B cell (primary cell): ENCODE data around the gene BPIFA1. TPM values are rescaled to one million over a fixed set of nuclear protein-coding genes. Genes with fewer than 3 reads are reported as not detected.

Source experiments
- ATAC-seq: fragments of 200-7000 bp; cut with Tn5 transposase; one replicate; pipeline ENCODE4 v1.10.0; 2021; ENCODE audit warnings: low read depth, mild to moderate bottlenecking, moderate number of reproducible peaks, moderate library complexity
- CTCF ChIA-PET: fragments of 350-600 bp; sonication (Branson Sonifier 250); formaldehyde crosslinking; loops from one replicate; lab custom pipeline; 2021; ENCODE audit warnings: antibody characterized with exemption, inconsistent platforms; lab: Charles Lee
- POLR2A ChIA-PET: fragments of 350-600 bp; sonication (Branson Sonifier 250); formaldehyde crosslinking; loops from one replicate; lab custom pipeline; 2021; ENCODE audit warnings: antibody characterized with exemption; lab: Charles Lee
- DNase-seq: peaks from one replicate; pipeline ENCODE4 v3.0.0; 2013
- H2AFZ ChIP-seq: 2 replicates; pipeline ENCODE4 v1.6.1; 2012; ENCODE audit warnings: mild to moderate bottlenecking, low read depth, low read length; ENCODE audit not compliant: insufficient read depth, poor library complexity, severe bottlenecking
- H3K27ac ChIP-seq, 2 donors: 1 replicate in 1 of 2; 2 replicates in 1 of 2; pipeline ENCODE4 v1.5.1; 2012 to 2013; ENCODE audit warnings: low read length in 2 of 2, mild to moderate bottlenecking in 2 of 2, moderate library complexity in 1 of 2
- H3K27me3 ChIP-seq, 4 experiments: fragments of 200-600 bp in 1 of 4; sonication (generic) in 1 of 4; replicated peaks in 1 of 4; 1 replicate in 2 of 4; 2 replicates in 2 of 4; pipeline versions ENCODE4 v1.6.1 to v1.7.0; 2013 to 2016; ENCODE audit warnings: low read length in 3 of 4, mild to moderate bottlenecking in 2 of 4, mixed read lengths in 1 of 4, moderate library complexity in 1 of 4; ENCODE audit not compliant: insufficient read depth in 4 of 4, control insufficient read depth in 3 of 4; ENCODE audit errors: control extremely low read depth in 1 of 4
- H3K36me3 ChIP-seq, 2 experiments: replicated peaks in 1 of 2; 1 replicate in 1 of 2; 2 replicates in 1 of 2; pipeline versions ENCODE4 v1.6.1 to v1.7.1; 2013; ENCODE audit warnings: low read length in 1 of 2; ENCODE audit not compliant: insufficient read depth in 2 of 2, control insufficient read depth in 1 of 2; ENCODE audit errors: control extremely low read depth in 1 of 2, extremely low read depth in 1 of 2
- H3K4me1 ChIP-seq, 2 donors: fragments of 200-600 bp in 1 of 2; sonication (generic) in 1 of 2; 1 replicate in 1 of 2; 2 replicates in 1 of 2; pipeline versions ENCODE4 v1.5.1 to v1.6.1; 2013 to 2017; ENCODE audit warnings: low read length in 2 of 2; ENCODE audit not compliant: control insufficient read depth in 2 of 2, insufficient read depth in 2 of 2
- H3K4me2 ChIP-seq: replicated peaks from 2 replicates; pipeline ENCODE3; 2012; ENCODE audit warnings: mild to moderate bottlenecking, low read depth, low read length; ENCODE audit not compliant: poor library complexity, severe bottlenecking
- H3K4me3 ChIP-seq, 5 experiments: fragments of 200-600 bp in 1 of 5; sonication (generic) in 1 of 5; 1 replicate in 3 of 5; 2 replicates in 2 of 5; pipeline versions ENCODE4 v1.5.1 to v1.7.0; 2011 to 2016; ENCODE audit warnings: low read length in 4 of 5, mild to moderate bottlenecking in 4 of 5, low read depth in 2 of 5, control low read depth in 1 of 5, moderate library complexity in 1 of 5; ENCODE audit not compliant: insufficient read depth in 1 of 5; ENCODE audit errors: control extremely low read depth in 1 of 5, extremely low read depth in 1 of 5
- H3K79me2 ChIP-seq: fragments of 200-600 bp; sonication (generic); one replicate; pipeline ENCODE4 v1.6.0; 2016; ENCODE audit warnings: low read length; ENCODE audit not compliant: control insufficient read depth, insufficient read depth
- H3K9ac ChIP-seq: fragments of 200-600 bp; sonication (generic); 2 replicates; pipeline ENCODE4 v1.6.1; 2017; ENCODE audit warnings: mild to moderate bottlenecking, low read length, moderate library complexity
- H3K9me3 ChIP-seq, 3 donors: one replicate each; pipeline versions ENCODE4 v1.6.1 to v1.7.1; 2013; ENCODE audit warnings: low read length in 2 of 3; ENCODE audit not compliant: control insufficient read depth in 2 of 3, insufficient read depth in 1 of 3; ENCODE audit errors: control extremely low read depth in 1 of 3
- H4K20me1 ChIP-seq: 2 replicates; pipeline ENCODE4 v1.6.0; 2012; ENCODE audit warnings: mild to moderate bottlenecking, low read length; ENCODE audit not compliant: insufficient read depth, control insufficient read depth, poor library complexity, severe bottlenecking
- H3K27ac Mint-ChIP-seq: one replicate; pipeline ENCODE4 v1.8.0; 2021; ENCODE audit warnings: mixed read lengths
- H3K27me3 Mint-ChIP-seq: one replicate; pipeline ENCODE4 v1.8.0; 2021; ENCODE audit warnings: mixed read lengths
- H3K4me1 Mint-ChIP-seq: one replicate; pipeline ENCODE4 v1.8.0; 2021; ENCODE audit warnings: mixed read lengths
- H3K4me3 Mint-ChIP-seq: one replicate; pipeline ENCODE4 v1.8.0; 2021; ENCODE audit warnings: mixed read lengths
- H3K9me3 Mint-ChIP-seq: one replicate; pipeline ENCODE4 v1.8.0; 2022; ENCODE audit warnings: mixed read lengths; ENCODE audit not compliant: insufficient read depth
- EZH2 ChIP-seq: IDR thresholded peaks from 2 replicates; pipeline ENCODE4 v1.6.1; 2012; ENCODE audit warnings: borderline replicate concordance, low read depth, mild to moderate bottlenecking, moderate library complexity, low read length; ENCODE audit not compliant: insufficient read depth, poor library complexity, severe bottlenecking
- WGBS: methylation state at CpG from one replicate; pipeline ENCODE4 v1.1.5; 2013; ENCODE audit warnings: missing lambda C conversion rate; ENCODE audit not compliant: insufficient coverage; 5-methylcytosine and 5-hydroxymethylcytosine counted together
- intact Hi-C: fragments of 100-400 bp; cut with micrococcal nuclease; formaldehyde crosslinking; loops from one replicate; pipeline ENCODE4 v1.10.0; 2022
- polyA plus RNA-seq: library from polyadenylated mRNA; depleted of rRNA; stranded (reverse); fragments of >200 nt; gene quantifications from 2 replicates; pipeline ENCODE4 v1.2.3, GENCODE V29; 2012
- total RNA-seq, 2 donors: library from RNA; stranded (reverse); fragments of 120-200 nt in 1 of 2; gene quantifications; 1 replicate in 1 of 2; 2 replicates in 1 of 2; pipeline versions ENCODE4 v1.2.3 to v1.2.4, GENCODE V29; 2013 to 2022
- TF ChIP-seq, protein P1 (sequence below): fragments of 200-600 bp; IDR thresholded peaks from one replicate; pipeline ENCODE4 v1.8.0; 2022; ENCODE audit warnings: antibody characterized with exemption, mild to moderate bottlenecking

The BPIFA1 gene
- total and polyA plus RNA-seq, 2 donors (not counting 1 experiment from before 2014, with no cell fraction given): not detected

GRCh38 chr20:33246077-33246476, 10.3 kb downstream of the BPIFA1 start:
- no peaks in the 10 kb centered on the region for H3K4me1 ChIP-seq
- 72% methylated on average over 3 of the region's 3 CpGs for WGBS
- no peaks in the 10 kb centered on the region for H3K36me3 ChIP-seq
- no peaks in the 10 kb centered on the region for H3K9me3 Mint-ChIP-seq
- no peaks in the 10 kb centered on the region for H4K20me1 ChIP-seq
- H3K27me3 ChIP-seq: no peaks in the 10 kb centered on the region
- peaks cover 20% of the 10 kb centered on the region for H3K27me3 Mint-ChIP-seq
- ChIA-PET POLR2A (no interaction called here), CTCF (no interaction called here)
- H2AFZ ChIP-seq: no peak overlapping the region
- no peak overlapping the region for H3K27ac ChIP-seq
- intact Hi-C loops: no loop called here
- ATAC-seq (no peak), DNase-seq (no peak)
- H3K4me3 ChIP-seq: no peak overlapping the region
- H3K4me2 ChIP-seq: no peak overlapping the region
- TF ChIP-seq, protein P1, sequence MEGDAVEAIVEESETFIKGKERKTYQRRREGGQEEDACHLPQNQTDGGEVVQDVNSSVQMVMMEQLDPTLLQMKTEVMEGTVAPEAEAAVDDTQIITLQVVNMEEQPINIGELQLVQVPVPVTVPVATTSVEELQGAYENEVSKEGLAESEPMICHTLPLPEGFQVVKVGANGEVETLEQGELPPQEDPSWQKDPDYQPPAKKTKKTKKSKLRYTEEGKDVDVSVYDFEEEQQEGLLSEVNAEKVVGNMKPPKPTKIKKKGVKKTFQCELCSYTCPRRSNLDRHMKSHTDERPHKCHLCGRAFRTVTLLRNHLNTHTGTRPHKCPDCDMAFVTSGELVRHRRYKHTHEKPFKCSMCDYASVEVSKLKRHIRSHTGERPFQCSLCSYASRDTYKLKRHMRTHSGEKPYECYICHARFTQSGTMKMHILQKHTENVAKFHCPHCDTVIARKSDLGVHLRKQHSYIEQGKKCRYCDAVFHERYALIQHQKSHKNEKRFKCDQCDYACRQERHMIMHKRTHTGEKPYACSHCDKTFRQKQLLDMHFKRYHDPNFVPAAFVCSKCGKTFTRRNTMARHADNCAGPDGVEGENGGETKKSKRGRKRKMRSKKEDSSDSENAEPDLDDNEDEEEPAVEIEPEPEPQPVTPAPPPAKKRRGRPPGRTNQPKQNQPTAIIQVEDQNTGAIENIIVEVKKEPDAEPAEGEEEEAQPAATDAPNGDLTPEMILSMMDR: no peak
- TF ChIP-seq EZH2: no peak
- no peak overlapping the region for H3K4me3 Mint-ChIP-seq
- H3K9me3 ChIP-seq: no peaks in the 10 kb centered on the region
- H3K4me1 Mint-ChIP-seq: no peaks in the 10 kb centered on the region
- H3K79me2 ChIP-seq: no peaks in the 10 kb centered on the region
- H3K27ac Mint-ChIP-seq: no peak overlapping the region
- no peak overlapping the region for H3K9ac ChIP-seq

GRCh38 chr20:33249456-33249855, 13.7 kb downstream of the BPIFA1 start:
- Mint-ChIP-seq H3K4me3 (no peak overlapping the region), H3K9me3 (no peaks in the 10 kb centered on the region), H3K27ac (no peak overlapping the region), H3K4me1 (no peaks in the 10 kb centered on the region), H3K27me3 (peaks cover 15% of the 10 kb centered on the region)
- intact Hi-C loops: no loop called here
- WGBS: 100% methylated on average over 1 of the region's 1 CpG
- DNase-seq (no peak), ATAC-seq (no peak)
- no peak for TF ChIP-seq EZH2
- TF ChIP-seq, protein P1: no peak
- H3K79me2 ChIP-seq: no peaks in the 10 kb centered on the region
- no peak overlapping the region for H3K4me2 ChIP-seq
- no peak overlapping the region for H2AFZ ChIP-seq
- POLR2A ChIA-PET: no interaction called here
- CTCF ChIA-PET: no interaction called here
- H3K27me3 ChIP-seq: no peaks in the 10 kb centered on the region
- no peaks in the 10 kb centered on the region for H3K36me3 ChIP-seq
- no peak overlapping the region for H3K4me3 ChIP-seq
- H3K27ac ChIP-seq: no peak overlapping the region
- H3K9me3 ChIP-seq: no peaks in the 10 kb centered on the region
- H3K9ac ChIP-seq: no peak overlapping the region
- H3K4me1 ChIP-seq: no peaks in the 10 kb centered on the region
- no peaks in the 10 kb centered on the region for H4K20me1 ChIP-seq
